RPMI7951 (cell line): ENCODE data around the gene ERC2. TPM values are rescaled to one million over a fixed set of nuclear protein-coding genes. Genes with fewer than 3 reads are reported as not detected.

Source experiments
- DNase-seq: peaks from one replicate; pipeline ENCODE4 v3.0.0-alpha.2; 2012; ENCODE audit warnings: low read depth
- total RNA-seq: library from RNA; depleted of rRNA; stranded (reverse); fragments of >200 nt; shearing (Covaris generic); gene quantifications from 2 replicates; pipeline ENCODE4 v1.2.3, GENCODE V29; 2014

The ERC2 gene
- total RNA-seq, 1 experiment from 2014 or later: 0.24 TPM

- no peak for DNase-seq
Measured at GRCh38 chr3:55934771-55935170, 533.5 kb downstream of the ERC2 start.

- DNase-seq: no peak
Measured at GRCh38 chr3:55929154-55929869, 539.0 kb downstream of the ERC2 start.

- no peak for DNase-seq
Measured at GRCh38 chr3:55923626-55924025, 544.6 kb downstream of the ERC2 start.

GRCh38 chr3:55923207-55923606, 545.1 kb downstream of the ERC2 start:
- DNase-seq: no peak

- no peak for DNase-seq
Measured at GRCh38 chr3:55912880-55913279, 555.4 kb downstream of the ERC2 start.

- DNase-seq: no peak
Measured at GRCh38 chr3:55911266-55911665, 557.0 kb downstream of the ERC2 start.

- DNase-seq: no peak
Measured at GRCh38 chr3:55910543-55910942, 557.7 kb downstream of the ERC2 start.

- DNase-seq: no peak
Measured at GRCh38 chr3:55909373-55909772, 558.9 kb downstream of the ERC2 start.

- no peak for DNase-seq
Measured at GRCh38 chr3:55907616-55908015, 560.7 kb downstream of the ERC2 start.

GRCh38 chr3:55906896-55907295, 561.4 kb downstream of the ERC2 start:
- DNase-seq: no peak

- no peak for DNase-seq
Measured at GRCh38 chr3:55904716-55905115, 563.6 kb downstream of the ERC2 start.

GRCh38 chr3:55903680-55904079, 564.6 kb downstream of the ERC2 start:
- no peak for DNase-seq

GRCh38 chr3:55902221-55902900, 565.9 kb downstream of the ERC2 start:
- no peak for DNase-seq

- DNase-seq: peak; percentile 26
Measured at GRCh38 chr3:55899887-55900286, 568.4 kb downstream of the ERC2 start.

- DNase-seq: peak; percentile 52
Measured at GRCh38 chr3:55897573-55898224, 570.6 kb downstream of the ERC2 start.

- DNase-seq: no peak
Measured at GRCh38 chr3:55895897-55896566, 572.2 kb downstream of the ERC2 start.

- DNase-seq: no peak
Measured at GRCh38 chr3:55894605-55895004, 573.7 kb downstream of the ERC2 start.

GRCh38 chr3:55893045-55893664, 575.1 kb downstream of the ERC2 start:
- peak; percentile 46 for DNase-seq

GRCh38 chr3:55891106-55891505, 577.2 kb downstream of the ERC2 start:
- peak; percentile 77 for DNase-seq

GRCh38 chr3:55888282-55888885, 579.9 kb downstream of the ERC2 start:
- no peak for DNase-seq

GRCh38 chr3:55885721-55886120, 582.5 kb downstream of the ERC2 start:
- peak; percentile 47 for DNase-seq
